ENCODE results near the gene TTLL3.

TTLL3 gene

DNA sequence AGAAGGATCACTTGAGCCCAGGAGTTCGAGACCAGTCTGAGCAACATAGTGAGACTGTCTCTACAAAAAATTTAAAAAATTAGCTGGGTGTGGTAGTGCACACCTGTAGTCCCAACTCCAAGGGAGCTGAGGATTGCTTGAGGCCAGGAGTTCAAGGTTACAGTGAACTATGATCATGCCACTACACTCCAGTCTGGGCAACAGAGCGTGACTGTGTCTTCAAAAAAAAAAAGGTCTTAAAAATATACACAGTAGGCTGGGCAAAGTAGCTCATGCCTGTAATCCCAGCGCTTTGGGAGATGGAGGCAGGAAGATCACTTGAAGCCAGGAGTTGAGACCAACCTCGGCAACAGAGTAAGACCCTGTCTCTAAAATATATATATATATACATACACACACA lies 29.2 kb upstream of the TTLL3 start:
- Histone ChIP-seq H3K4me3 (ENCODE audit: low read length in 2 of 2) (no peak overlapping the region), H3K9ac (ENCODE audit: low read depth in 1 of 2, low read length in 2 of 2) (no peak overlapping the region), H3K27me3 (ENCODE audit: control insufficient read depth in 2 of 2, insufficient read depth in 2 of 2, low read length in 2 of 2) (no peaks in the 10 kb centered on the region), H3K4me1 (ENCODE audit: control insufficient read depth in 2 of 2, insufficient read depth in 2 of 2, low read length in 2 of 2) (peaks cover 13 to 16% of the 10 kb centered on the region in 2 donors), H3K36me3 (ENCODE audit: control insufficient read depth in 2 of 2, insufficient read depth in 2 of 2, low read length in 2 of 2) (peaks cover 31 to 44% of the 10 kb centered on the region in 2 donors), H3K9me3 (ENCODE audit: control insufficient read depth in 2 of 2, low read length in 2 of 2) (no peaks in the 10 kb centered on the region), H3K27ac (ENCODE audit: low read depth in 2 of 2, low read length in 2 of 2) (peak overlapping the region in 1 of 2 donors; percentile 70)

DNA sequence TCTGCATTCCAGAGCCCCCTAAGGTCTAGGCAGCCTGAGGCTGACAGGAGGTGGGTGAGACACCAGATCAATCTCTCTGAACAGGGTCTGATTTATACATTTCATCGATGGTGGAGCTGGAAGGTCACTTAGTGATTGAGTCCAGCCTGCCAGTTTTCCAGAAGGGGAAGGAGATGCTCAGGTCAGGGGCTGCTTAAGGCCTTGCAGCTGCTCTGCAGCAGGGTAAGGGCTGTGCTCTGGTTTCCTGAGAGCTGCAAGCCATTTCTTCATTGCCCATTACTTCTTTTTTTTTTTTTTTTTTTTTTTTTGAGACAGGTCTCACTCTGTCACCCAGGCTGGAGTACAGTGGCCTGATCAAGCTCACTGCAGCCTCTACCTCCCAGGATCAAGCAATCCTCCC lies 28.5 kb upstream of the TTLL3 start:
- Histone ChIP-seq H3K4me1 (ENCODE audit: control insufficient read depth in 2 of 2, insufficient read depth in 2 of 2, low read length in 2 of 2) (peaks cover 13 to 16% of the 10 kb centered on the region in 2 donors), H3K4me3 (ENCODE audit: low read length in 2 of 2) (no peak overlapping the region), H3K27me3 (ENCODE audit: control insufficient read depth in 2 of 2, insufficient read depth in 2 of 2, low read length in 2 of 2) (no peaks in the 10 kb centered on the region), H3K27ac (ENCODE audit: low read depth in 2 of 2, low read length in 2 of 2) (no peak overlapping the region), H3K9me3 (ENCODE audit: control insufficient read depth in 2 of 2, low read length in 2 of 2) (no peaks in the 10 kb centered on the region), H3K36me3 (ENCODE audit: control insufficient read depth in 2 of 2, insufficient read depth in 2 of 2, low read length in 2 of 2) (peaks cover 36 to 49% of the 10 kb centered on the region in 2 donors), H3K9ac (ENCODE audit: low read depth in 1 of 2, low read length in 2 of 2) (no peak overlapping the region)

DNA sequence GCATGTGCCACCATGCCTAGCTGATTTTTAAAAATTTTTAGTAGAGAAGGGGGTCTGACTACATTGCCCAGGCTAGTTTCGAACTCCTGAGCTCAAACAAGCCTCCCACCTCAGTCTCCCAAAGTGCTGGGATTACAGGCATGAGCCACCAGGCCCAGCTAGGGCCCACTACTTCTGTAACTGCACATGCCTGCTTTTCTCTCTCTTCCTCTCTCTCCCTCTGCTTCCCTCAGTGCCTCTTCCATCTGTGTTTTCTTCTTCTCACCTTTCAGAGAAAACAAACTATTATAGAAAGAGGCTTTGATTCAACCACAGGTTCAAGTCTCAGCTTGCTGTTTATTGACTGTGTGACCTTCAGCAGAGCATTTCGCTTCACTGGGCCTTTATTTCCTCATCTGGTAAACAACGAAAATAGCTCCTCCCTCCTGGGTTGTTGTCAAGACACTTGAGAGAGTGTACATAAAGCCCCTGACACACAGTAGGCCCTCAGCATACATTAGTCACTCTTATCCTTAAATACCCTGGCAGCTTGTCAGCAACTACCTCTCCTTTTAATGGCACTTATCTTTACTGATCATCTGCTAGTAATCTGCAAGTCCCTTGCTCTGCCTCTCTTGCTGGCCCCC lies 28.0 kb upstream of the TTLL3 start:
- peaks cover 13 to 16% of the 10 kb centered on the region in 2 donors for H3K4me1 ChIP-seq (ENCODE audit: control insufficient read depth in 2 of 2, insufficient read depth in 2 of 2, low read length in 2 of 2)
- no peaks in the 10 kb centered on the region for H3K9me3 ChIP-seq (ENCODE audit: control insufficient read depth in 2 of 2, low read length in 2 of 2)
- peaks cover 39 to 54% of the 10 kb centered on the region in 2 donors for H3K36me3 ChIP-seq (ENCODE audit: control insufficient read depth in 2 of 2, insufficient read depth in 2 of 2, low read length in 2 of 2)
- no peaks in the 10 kb centered on the region for H3K27me3 ChIP-seq (ENCODE audit: control insufficient read depth in 2 of 2, insufficient read depth in 2 of 2, low read length in 2 of 2)
- no peak overlapping the region for H3K4me3 ChIP-seq (ENCODE audit: low read length in 2 of 2)
- peak overlapping the region in 1 of 2 donors; percentile 7 for H3K27ac ChIP-seq (ENCODE audit: low read depth in 2 of 2, low read length in 2 of 2)
- no peak overlapping the region for H3K9ac ChIP-seq (ENCODE audit: low read depth in 1 of 2, low read length in 2 of 2)

DNA sequence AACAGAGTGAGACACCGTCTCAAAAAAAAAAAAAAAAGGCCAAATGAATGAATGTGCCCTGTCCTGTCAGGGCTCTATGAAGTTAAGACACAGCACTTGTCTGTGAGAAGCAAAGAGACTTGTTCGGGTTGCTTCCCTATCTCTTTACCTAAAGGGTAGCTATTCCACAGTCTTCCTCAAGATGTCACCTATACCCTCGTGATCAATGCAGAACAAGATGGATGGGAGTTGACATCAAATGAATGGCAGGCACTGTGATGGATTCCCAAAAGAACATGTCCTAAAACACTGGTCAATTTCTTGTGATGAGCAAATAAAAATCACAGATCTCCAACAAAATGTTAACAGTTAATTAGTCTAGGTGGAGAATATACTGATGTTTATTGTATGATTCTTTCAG lies 27.3 kb upstream of the TTLL3 start:
- Histone ChIP-seq H3K9me3 (ENCODE audit: control insufficient read depth in 2 of 2, low read length in 2 of 2) (no peaks in the 10 kb centered on the region), H3K4me1 (ENCODE audit: control insufficient read depth in 2 of 2, insufficient read depth in 2 of 2, low read length in 2 of 2) (peaks cover 13 to 16% of the 10 kb centered on the region in 2 donors), H3K4me3 (ENCODE audit: low read length in 2 of 2) (no peak overlapping the region), H3K9ac (ENCODE audit: low read depth in 1 of 2, low read length in 2 of 2) (no peak overlapping the region), H3K27me3 (ENCODE audit: control insufficient read depth in 2 of 2, insufficient read depth in 2 of 2, low read length in 2 of 2) (no peaks in the 10 kb centered on the region), H3K36me3 (ENCODE audit: control insufficient read depth in 2 of 2, insufficient read depth in 2 of 2, low read length in 2 of 2) (peaks cover 46 to 59% of the 10 kb centered on the region in 2 donors), H3K27ac (ENCODE audit: low read depth in 2 of 2, low read length in 2 of 2) (peak overlapping the region in 1 of 2 donors; percentile 7)

DNA sequence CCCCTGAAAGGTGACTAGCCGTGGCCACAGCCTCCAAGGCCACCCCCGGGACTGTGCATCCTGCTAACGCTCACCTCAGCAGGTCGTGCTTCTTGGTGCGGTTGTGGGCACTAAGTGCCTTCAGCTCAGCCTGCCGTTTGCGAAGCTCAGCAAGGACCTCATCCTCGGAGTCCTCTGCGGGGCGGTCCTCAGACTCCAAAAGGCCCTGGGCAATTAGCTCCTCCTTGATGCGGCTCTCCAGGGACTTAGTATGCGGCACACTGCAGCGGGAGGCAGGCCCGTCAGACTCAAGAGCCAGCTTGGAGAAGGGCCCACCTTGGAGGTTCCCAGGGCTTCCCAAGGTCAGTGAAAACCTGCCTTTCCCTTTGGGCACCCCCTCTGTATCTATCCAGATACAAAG lies 26.1 kb upstream of the TTLL3 start:
- H3K9ac ChIP-seq (ENCODE audit: low read depth in 1 of 2, low read length in 2 of 2) = no peak overlapping the region
- no peak overlapping the region for H3K4me3 ChIP-seq (ENCODE audit: low read length in 2 of 2)
- H3K27me3 ChIP-seq (ENCODE audit: control insufficient read depth in 2 of 2, insufficient read depth in 2 of 2, low read length in 2 of 2) = no peaks in the 10 kb centered on the region
- no peak overlapping the region for H3K27ac ChIP-seq (ENCODE audit: low read depth in 2 of 2, low read length in 2 of 2)
- H3K9me3 ChIP-seq (ENCODE audit: control insufficient read depth in 2 of 2, low read length in 2 of 2) = no peaks in the 10 kb centered on the region
- peaks cover 8 to 11% of the 10 kb centered on the region in 2 donors for H3K4me1 ChIP-seq (ENCODE audit: control insufficient read depth in 2 of 2, insufficient read depth in 2 of 2, low read length in 2 of 2)
- peaks cover 48 to 59% of the 10 kb centered on the region in 2 donors for H3K36me3 ChIP-seq (ENCODE audit: control insufficient read depth in 2 of 2, insufficient read depth in 2 of 2, low read length in 2 of 2)

DNA sequence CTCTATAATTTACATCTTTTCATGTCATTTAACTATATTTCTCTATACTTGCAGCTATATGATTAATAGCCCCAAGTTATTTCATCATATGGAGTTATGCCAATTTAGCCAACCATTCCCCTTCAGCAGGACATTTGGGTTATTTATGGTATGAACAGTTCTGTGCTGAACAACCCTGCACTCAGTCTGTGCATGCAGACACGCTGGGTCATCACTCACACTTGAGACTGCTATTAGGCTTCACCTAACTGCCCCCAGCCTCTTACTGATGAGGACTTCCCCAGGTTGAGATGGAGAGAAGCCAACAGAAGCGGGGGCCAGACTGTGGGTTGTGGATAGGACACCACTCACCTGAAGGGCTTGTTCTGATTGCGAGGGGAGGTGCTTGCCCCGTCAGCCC lies 25.1 kb upstream of the TTLL3 start:
- Histone ChIP-seq H3K9ac (ENCODE audit: low read depth in 1 of 2, low read length in 2 of 2) (no peak overlapping the region), H3K27ac (ENCODE audit: low read depth in 2 of 2, low read length in 2 of 2) (no peak overlapping the region), H3K9me3 (ENCODE audit: control insufficient read depth in 2 of 2, low read length in 2 of 2) (no peaks in the 10 kb centered on the region), H3K27me3 (ENCODE audit: control insufficient read depth in 2 of 2, insufficient read depth in 2 of 2, low read length in 2 of 2) (no peaks in the 10 kb centered on the region), H3K4me3 (ENCODE audit: low read length in 2 of 2) (no peak overlapping the region), H3K4me1 (ENCODE audit: control insufficient read depth in 2 of 2, insufficient read depth in 2 of 2, low read length in 2 of 2) (peaks cover 4 to 6% of the 10 kb centered on the region in 2 donors), H3K36me3 (ENCODE audit: control insufficient read depth in 2 of 2, insufficient read depth in 2 of 2, low read length in 2 of 2) (peaks cover 55 to 63% of the 10 kb centered on the region in 2 donors)

DNA sequence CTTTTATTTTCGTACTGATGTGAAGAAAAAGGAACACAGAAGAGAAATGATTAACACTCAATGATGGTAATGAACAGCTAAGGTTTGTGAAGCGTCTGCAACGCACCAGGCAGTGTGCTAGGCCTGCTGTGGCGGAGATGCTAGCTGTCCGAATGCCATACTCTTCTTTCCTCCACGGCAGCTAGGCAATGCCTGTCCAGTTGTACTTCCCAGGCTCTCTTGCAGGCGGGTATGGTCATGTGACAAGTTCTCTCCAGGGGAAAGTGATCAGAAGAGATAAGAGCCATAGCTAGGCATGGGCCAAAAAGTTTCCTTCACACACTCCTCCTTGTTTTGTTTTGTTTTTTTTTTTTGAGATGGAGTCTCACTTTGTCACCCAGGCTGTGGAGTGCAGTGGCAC lies 24.5 kb upstream of the TTLL3 start:
- no peak overlapping the region for H3K9ac ChIP-seq (ENCODE audit: low read depth in 1 of 2, low read length in 2 of 2)
- no peak overlapping the region for H3K27ac ChIP-seq (ENCODE audit: low read depth in 2 of 2, low read length in 2 of 2)
- H3K9me3 ChIP-seq (ENCODE audit: control insufficient read depth in 2 of 2, low read length in 2 of 2) = no peaks in the 10 kb centered on the region
- no peak overlapping the region for H3K4me3 ChIP-seq (ENCODE audit: low read length in 2 of 2)
- peaks cover 1 to 2% of the 10 kb centered on the region in 2 donors for H3K4me1 ChIP-seq (ENCODE audit: control insufficient read depth in 2 of 2, insufficient read depth in 2 of 2, low read length in 2 of 2)
- H3K36me3 ChIP-seq (ENCODE audit: control insufficient read depth in 2 of 2, insufficient read depth in 2 of 2, low read length in 2 of 2) = peaks cover 51 to 63% of the 10 kb centered on the region in 2 donors
- H3K27me3 ChIP-seq (ENCODE audit: control insufficient read depth in 2 of 2, insufficient read depth in 2 of 2, low read length in 2 of 2) = no peaks in the 10 kb centered on the region

DNA sequence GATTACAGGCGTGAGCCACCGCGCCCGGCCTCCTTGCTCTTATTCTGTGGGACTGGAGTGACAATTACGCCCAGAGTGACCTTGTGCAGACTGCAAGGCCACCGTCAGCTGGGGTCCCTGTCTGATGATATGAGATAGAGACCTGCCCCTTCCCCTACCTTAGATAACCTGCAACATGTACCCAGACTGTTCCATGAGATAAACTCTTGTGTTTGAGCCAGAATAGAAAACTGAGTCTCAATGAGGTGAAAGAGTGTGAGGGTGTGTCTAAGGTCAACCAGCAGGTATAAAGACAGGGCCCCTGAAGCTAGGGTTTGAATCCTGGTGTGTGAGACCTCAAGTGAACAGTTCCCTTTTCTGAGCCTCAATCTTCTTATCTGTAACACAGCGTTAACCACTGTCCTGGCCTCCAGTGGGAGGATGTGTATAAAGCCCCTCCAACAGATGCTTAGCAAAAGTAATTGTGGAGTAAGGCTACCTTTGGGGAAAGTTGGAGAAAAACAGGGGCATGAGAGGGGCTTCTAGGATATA lies 23.8 kb upstream of the TTLL3 start:
- Histone ChIP-seq H3K4me1 (ENCODE audit: control insufficient read depth in 2 of 2, insufficient read depth in 2 of 2, low read length in 2 of 2) (peaks cover 0 to 1% of the 10 kb centered on the region in 2 donors), H3K9ac (ENCODE audit: low read depth in 1 of 2, low read length in 2 of 2) (no peak overlapping the region), H3K27ac (ENCODE audit: low read depth in 2 of 2, low read length in 2 of 2) (no peak overlapping the region), H3K4me3 (ENCODE audit: low read length in 2 of 2) (no peak overlapping the region), H3K9me3 (ENCODE audit: control insufficient read depth in 2 of 2, low read length in 2 of 2) (no peaks in the 10 kb centered on the region), H3K36me3 (ENCODE audit: control insufficient read depth in 2 of 2, insufficient read depth in 2 of 2, low read length in 2 of 2) (peaks cover 50 to 61% of the 10 kb centered on the region in 2 donors), H3K27me3 (ENCODE audit: control insufficient read depth in 2 of 2, insufficient read depth in 2 of 2, low read length in 2 of 2) (no peaks in the 10 kb centered on the region)

DNA sequence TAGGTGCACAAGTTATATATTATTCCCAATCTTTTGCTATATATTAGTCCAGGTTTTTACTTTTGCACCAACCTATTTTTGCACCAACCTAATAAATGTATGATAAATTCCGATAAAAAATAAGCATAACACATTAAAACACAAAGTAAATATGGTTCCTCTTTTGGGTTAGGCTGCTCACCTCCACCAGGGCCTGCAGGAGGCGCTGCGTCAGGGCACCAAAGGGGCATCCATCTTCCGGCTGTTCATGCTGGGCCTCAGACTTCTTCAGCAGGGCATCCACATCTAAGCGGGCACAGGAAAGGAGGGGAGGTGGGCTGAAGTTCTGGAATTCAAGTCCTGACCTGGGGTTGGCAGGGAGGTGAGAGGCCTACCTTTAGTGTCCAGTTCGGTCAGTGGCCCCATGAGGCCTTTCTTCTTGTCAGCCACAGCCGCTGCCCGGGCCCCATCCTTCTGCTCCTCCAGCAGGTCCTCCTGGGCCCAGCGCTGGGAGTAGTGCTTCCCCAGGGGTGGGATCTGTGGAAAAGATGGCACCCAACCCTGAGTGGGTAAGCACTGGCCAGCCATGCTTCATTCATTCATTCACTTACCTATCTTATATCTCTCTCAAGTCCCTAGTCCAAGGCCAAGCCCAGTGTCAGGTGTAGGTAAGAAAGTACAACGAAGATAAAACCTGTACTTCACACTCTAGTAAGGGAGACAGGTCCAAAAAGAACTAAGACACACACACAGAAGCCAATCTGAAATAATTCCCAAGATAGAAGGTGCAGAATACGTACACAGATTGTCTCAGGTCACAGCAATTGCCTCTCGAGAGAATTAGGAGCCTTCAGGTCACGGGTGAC lies 23.0 kb upstream of the TTLL3 start:
- no peaks in the 10 kb centered on the region for H3K9me3 ChIP-seq (ENCODE audit: control insufficient read depth in 2 of 2, low read length in 2 of 2)
- peaks cover 47 to 57% of the 10 kb centered on the region in 2 donors for H3K36me3 ChIP-seq (ENCODE audit: control insufficient read depth in 2 of 2, insufficient read depth in 2 of 2, low read length in 2 of 2)
- H3K4me3 ChIP-seq (ENCODE audit: low read length in 2 of 2) = no peak overlapping the region
- no peaks in the 10 kb centered on the region for H3K27me3 ChIP-seq (ENCODE audit: control insufficient read depth in 2 of 2, insufficient read depth in 2 of 2, low read length in 2 of 2)
- no peak overlapping the region for H3K9ac ChIP-seq (ENCODE audit: low read depth in 1 of 2, low read length in 2 of 2)
- H3K27ac ChIP-seq (ENCODE audit: low read depth in 2 of 2, low read length in 2 of 2) = no peak overlapping the region
- peaks cover 3 to 8% of the 10 kb centered on the region in 2 donors for H3K4me1 ChIP-seq (ENCODE audit: control insufficient read depth in 2 of 2, insufficient read depth in 2 of 2, low read length in 2 of 2)

DNA sequence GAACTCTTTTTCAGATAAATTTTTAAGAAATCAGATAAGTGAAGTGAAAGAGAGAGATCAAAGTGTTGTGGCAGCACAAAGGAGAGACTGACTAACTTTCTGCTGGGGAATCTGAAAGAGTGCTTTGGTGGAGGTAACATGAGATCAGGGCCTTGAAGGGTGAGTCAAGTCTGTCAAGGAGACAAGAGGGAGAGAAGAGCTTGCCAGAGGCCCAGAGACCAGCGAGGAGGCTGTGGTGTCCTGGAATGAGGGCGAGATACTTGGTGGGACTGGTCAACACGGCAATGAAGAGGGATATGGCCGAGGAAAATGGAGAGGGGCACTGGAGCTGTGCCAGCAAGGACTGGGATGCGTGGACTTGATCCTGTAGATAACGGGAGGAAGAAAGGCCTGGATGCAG lies 22.3 kb upstream of the TTLL3 start:
- Histone ChIP-seq H3K9me3 (ENCODE audit: control insufficient read depth in 2 of 2, low read length in 2 of 2) (no peaks in the 10 kb centered on the region), H3K27me3 (ENCODE audit: control insufficient read depth in 2 of 2, insufficient read depth in 2 of 2, low read length in 2 of 2) (no peaks in the 10 kb centered on the region), H3K4me3 (ENCODE audit: low read length in 2 of 2) (no peak overlapping the region), H3K9ac (ENCODE audit: low read depth in 1 of 2, low read length in 2 of 2) (no peak overlapping the region), H3K36me3 (ENCODE audit: control insufficient read depth in 2 of 2, insufficient read depth in 2 of 2, low read length in 2 of 2) (peaks cover 40 to 52% of the 10 kb centered on the region in 2 donors), H3K4me1 (ENCODE audit: control insufficient read depth in 2 of 2, insufficient read depth in 2 of 2, low read length in 2 of 2) (peaks cover 3 to 8% of the 10 kb centered on the region in 2 donors), H3K27ac (ENCODE audit: low read depth in 2 of 2, low read length in 2 of 2) (no peak overlapping the region)

Measured in mucosa of rectum (tissue), 2 donors.